ENCODE data around the gene THUMPD3. TPM values are rescaled to one million over a fixed set of nuclear protein-coding genes. Genes with fewer than 3 reads are reported as not detected.

Gene THUMPD3
- total and polyA plus RNA-seq, 2 of the 4 experiments (the other 2 are of a cell fraction) = 28.2 to 43.9 TPM

- WGBS, 2 experiments (ENCODE audit: extremely low coverage in 2 of 2, insufficient read length in 1 of 2) = 75% methylated on average over 1 of the region's 7 CpGs; no CpG with 5 or more reads in 1 of the 2 experiments
- no peak overlapping the region for H4K8ac ChIP-seq (ENCODE audit: low read depth in 2 of 2, low read length in 2 of 2)
- no peak overlapping the region for H4K5ac ChIP-seq (ENCODE audit: low read depth, low read length)
- no peaks in the 10 kb centered on the region for H3K4me1 ChIP-seq (ENCODE audit: control insufficient read depth, insufficient read depth, low read length)
- H3K79me1 ChIP-seq (ENCODE audit: low read depth in 1 of 2, low read length in 2 of 2) = no peaks in the 10 kb centered on the region
- no peaks in the 10 kb centered on the region for H3K27me3 ChIP-seq (ENCODE audit: control insufficient read depth, insufficient read depth, low read length)
- no peak overlapping the region for H2AFZ ChIP-seq (replicated peaks; ENCODE audit: low read length, poor library complexity)
- no peak overlapping the region for H2BK20ac ChIP-seq (ENCODE audit: low read depth, low read length)
- no peak overlapping the region for H4K91ac ChIP-seq (ENCODE audit: insufficient read depth, low read depth, low read length)
- no TSS peak for BruUV-seq (replicated peaks)
- no peak overlapping the region for H3K4me2 ChIP-seq (ENCODE audit: low read depth, low read length)
- ChIA-PET CTCF (no interaction called here), POLR2A (ENCODE audit: unreplicated experiment) (no interaction called here)
- in situ Hi-C loops (cut with MboI; ENCODE audit: low sequenced_read_pairs) = loop anchor here (25.0 kb wide), 1 partner anchor 868 kb away; no protein-coding TSS in a partner anchor
- no peak overlapping the region for H3K4ac ChIP-seq (ENCODE audit: low read depth, low read length)
- H4K20me1 ChIP-seq (ENCODE audit: insufficient read depth, low read length) = no peaks in the 10 kb centered on the region
- H2AK9ac ChIP-seq (replicated peaks; ENCODE audit: low read depth, low read length, poor library complexity) = no peak overlapping the region
- H2BK120ac ChIP-seq (ENCODE audit: low read depth, low read length) = no peak overlapping the region
- ATAC-seq (ENCODE audit: low read depth) (no peak), DNase-seq (no peak)
- intact Hi-C loops (cut with micrococcal nuclease) = no loop called here
- no peak overlapping the region for H3K27ac ChIP-seq (ENCODE audit: insufficient read depth, low read length)
- H2BK15ac ChIP-seq (ENCODE audit: low read depth, low read length) = no peak overlapping the region
- TF ChIP-seq FOS (IDR thresholded peaks at IDR 0.05; ENCODE audit: low read depth, low read length) (no peak), BHLHE40 (IDR thresholded peaks at IDR 0.05; ENCODE audit: low read depth, low read length) (no peak), POLR2A (IDR thresholded peaks at IDR 0.05; ENCODE audit: low read depth, low read length) (no peak), RAD21 (IDR thresholded peaks at IDR 0.05; ENCODE audit: low read length) (no peak), CHD1 (IDR thresholded peaks at IDR 0.05; ENCODE audit: low read depth, low read length) (no peak), CEBPB (IDR thresholded peaks at IDR 0.05; ENCODE audit: low read depth, low read length) (no peak), ELK1 (IDR thresholded peaks at IDR 0.05; ENCODE audit: borderline replicate concordance, low read depth, low read length) (no peak), MXI1 (IDR thresholded peaks at IDR 0.05; ENCODE audit: borderline replicate concordance, low read depth, low read length) (no peak), RCOR1 (IDR thresholded peaks at IDR 0.05; ENCODE audit: insufficient replicate concordance, low read length) (no peak), MAZ (IDR thresholded peaks at IDR 0.05; ENCODE audit: borderline replicate concordance, low read depth, low read length) (no peak), MAFK (IDR thresholded peaks at IDR 0.05; ENCODE audit: low read depth, low read length) (no peak), USF2 (IDR thresholded peaks at IDR 0.05; ENCODE audit: low read depth, low read length) (no peak), CTCF (conservative IDR thresholded peaks at IDR 0.05; ENCODE audit: low read depth, low read length) (no peak), SMC3 (IDR thresholded peaks at IDR 0.05; ENCODE audit: low read depth, low read length) (no peak), RFX5 (IDR thresholded peaks at IDR 0.05; ENCODE audit: low read depth, low read length) (no peak), NFE2L2 (IDR thresholded peaks at IDR 0.05; ENCODE audit: low read depth, low read length) (no peak)
- peaks cover 2% of the 10 kb centered on the region; the same call in 1 of the 2 replicates for H3K9me3 ChIP-seq (ENCODE audit: control insufficient read depth, insufficient read depth, low read length)
- H3K14ac ChIP-seq (replicated peaks; ENCODE audit: low read depth, low read length) = no peak overlapping the region
- no peak overlapping the region for H2AK5ac ChIP-seq (ENCODE audit: low read depth, low read length)
- H3K56ac ChIP-seq (ENCODE audit: extremely low read depth, insufficient read depth, low read length) = no peak overlapping the region
- H3K4me3 ChIP-seq (ENCODE audit: insufficient read depth, low read depth, low read length) = no peak overlapping the region
- no peak overlapping the region for H3K18ac ChIP-seq (ENCODE audit: low read depth, low read length)
- no peaks in the 10 kb centered on the region for H3K36me3 ChIP-seq (ENCODE audit: control insufficient read depth, insufficient read depth, low read length)
- H3K9me1 ChIP-seq (ENCODE audit: insufficient read depth, low read length) = no peaks in the 10 kb centered on the region
- no peak overlapping the region for H3K9ac ChIP-seq (ENCODE audit: low read depth, low read length)
- no peak overlapping the region for H3K23ac ChIP-seq (ENCODE audit: low read depth, low read length)
- no peak overlapping the region for H2BK5ac ChIP-seq (ENCODE audit: low read depth, low read length, poor library complexity, severe bottlenecking)
- dilution Hi-C loops (cut with HindIII; ENCODE audit: low sequenced_read_pairs, unreplicated experiment) = no loop called here
Observed at GRCh38 chr3:9330166-9330703, 32.6 kb upstream of the THUMPD3 start.

Measured in IMR-90 (cell line).